ENCODE results near the gene RNF175.

Gene RNF175

GRCh38 chr4:153741541-153741940 lies 18.3 kb downstream of the RNF175 start:
- no peak for DNase-seq

GRCh38 chr4:153735906-153736461 lies 23.8 kb downstream of the RNF175 start:
- DNase-seq = no peak

- no peak for DNase-seq
Observed at GRCh38 chr4:153733751-153734448, 25.9 kb downstream of the RNF175 start.

- DNase-seq = no peak
Observed at GRCh38 chr4:153731239-153731638, 28.6 kb downstream of the RNF175 start.

- DNase-seq = no peak
Observed at GRCh38 chr4:153729895-153730294, 29.9 kb downstream of the RNF175 start.

GRCh38 chr4:153728660-153729059 lies 31.2 kb downstream of the RNF175 start:
- no peak for DNase-seq

- no peak for DNase-seq
Observed at GRCh38 chr4:153728151-153728550, 31.7 kb downstream of the RNF175 start.

- no peak for DNase-seq
Observed at GRCh38 chr4:153725831-153726154, 34.0 kb downstream of the RNF175 start.

GRCh38 chr4:153725136-153725830 lies 34.5 kb downstream of the RNF175 start:
- DNase-seq = no peak

GRCh38 chr4:153724606-153725005 lies 35.2 kb downstream of the RNF175 start:
- no peak for DNase-seq

GRCh38 chr4:153722036-153722435 lies 37.8 kb downstream of the RNF175 start:
- DNase-seq = no peak

- no peak for DNase-seq
Observed at GRCh38 chr4:153713866-153714646, 45.8 kb downstream of the RNF175 start.

- no peak for DNase-seq
Observed at GRCh38 chr4:153710681-153711080, 49.1 kb downstream of the RNF175 start.

- DNase-seq = no peak
Observed at GRCh38 chr4:153706519-153706918, 53.3 kb downstream of the RNF175 start.

- DNase-seq = no peak
Observed at GRCh38 chr4:153705743-153706468, 53.9 kb downstream of the RNF175 start.

GRCh38 chr4:153704522-153704921 lies 55.3 kb downstream of the RNF175 start:
- no peak for DNase-seq

- peak; percentile 75 for DNase-seq
Observed at GRCh38 chr4:153684971-153685371, 74.9 kb downstream of the RNF175 start.

GRCh38 chr4:153684182-153684970 lies 75.4 kb downstream of the RNF175 start, which contains the start of gene TLR2:
Gene TLR2, plus strand, starts transcription at chr4:153684280. Its CDS starts 18,628 bp downstream, at chr4:153702908.
- peak; percentile 73 for DNase-seq

- no peak for DNase-seq
Observed at GRCh38 chr4:153683763-153684181, 76.1 kb downstream of the RNF175 start.

- DNase-seq = no peak
Observed at GRCh38 chr4:153679486-153679885, 80.3 kb downstream of the RNF175 start.

GRCh38 chr4:153676984-153677383 lies 82.8 kb downstream of the RNF175 start:
- no peak for DNase-seq

GRCh38 chr4:153676486-153676885 lies 83.3 kb downstream of the RNF175 start:
- no peak for DNase-seq

Data from islet precursor cell (in vitro differentiated cells).